GM12801 (cell line): ENCODE data around the gene DTNBP1.

ENCODE experiments used
- TF ChIP-seq, protein P1 (sequence below): IDR thresholded peaks from one replicate; pipeline ENCODE4 v1.5.1; 2011; ENCODE audit warnings: control low read depth; ENCODE audit not compliant: insufficient read length; ENCODE audit errors: extremely low read depth

Gene DTNBP1

DNA sequence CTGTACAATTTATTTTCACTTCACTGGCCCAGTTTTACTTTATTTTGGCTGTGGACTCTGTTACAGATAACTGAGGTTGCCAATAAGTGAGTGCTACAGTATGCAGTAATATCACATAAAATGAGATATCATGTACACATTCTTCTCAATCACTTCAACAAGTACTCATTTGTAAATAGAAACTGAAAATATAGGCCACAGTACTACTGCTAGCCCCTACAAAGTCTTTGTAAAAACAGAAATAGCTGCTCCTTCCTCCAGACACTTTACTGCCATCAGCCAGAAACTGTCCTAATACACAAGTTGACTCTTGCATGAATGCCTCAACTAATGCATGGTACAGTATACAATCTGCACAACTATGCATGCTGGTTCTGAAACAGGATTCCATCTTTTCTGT, 9.2 kb downstream of the DTNBP1 start:
- TF ChIP-seq, protein P1, sequence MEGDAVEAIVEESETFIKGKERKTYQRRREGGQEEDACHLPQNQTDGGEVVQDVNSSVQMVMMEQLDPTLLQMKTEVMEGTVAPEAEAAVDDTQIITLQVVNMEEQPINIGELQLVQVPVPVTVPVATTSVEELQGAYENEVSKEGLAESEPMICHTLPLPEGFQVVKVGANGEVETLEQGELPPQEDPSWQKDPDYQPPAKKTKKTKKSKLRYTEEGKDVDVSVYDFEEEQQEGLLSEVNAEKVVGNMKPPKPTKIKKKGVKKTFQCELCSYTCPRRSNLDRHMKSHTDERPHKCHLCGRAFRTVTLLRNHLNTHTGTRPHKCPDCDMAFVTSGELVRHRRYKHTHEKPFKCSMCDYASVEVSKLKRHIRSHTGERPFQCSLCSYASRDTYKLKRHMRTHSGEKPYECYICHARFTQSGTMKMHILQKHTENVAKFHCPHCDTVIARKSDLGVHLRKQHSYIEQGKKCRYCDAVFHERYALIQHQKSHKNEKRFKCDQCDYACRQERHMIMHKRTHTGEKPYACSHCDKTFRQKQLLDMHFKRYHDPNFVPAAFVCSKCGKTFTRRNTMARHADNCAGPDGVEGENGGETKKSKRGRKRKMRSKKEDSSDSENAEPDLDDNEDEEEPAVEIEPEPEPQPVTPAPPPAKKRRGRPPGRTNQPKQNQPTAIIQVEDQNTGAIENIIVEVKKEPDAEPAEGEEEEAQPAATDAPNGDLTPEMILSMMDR = no peak

DNA sequence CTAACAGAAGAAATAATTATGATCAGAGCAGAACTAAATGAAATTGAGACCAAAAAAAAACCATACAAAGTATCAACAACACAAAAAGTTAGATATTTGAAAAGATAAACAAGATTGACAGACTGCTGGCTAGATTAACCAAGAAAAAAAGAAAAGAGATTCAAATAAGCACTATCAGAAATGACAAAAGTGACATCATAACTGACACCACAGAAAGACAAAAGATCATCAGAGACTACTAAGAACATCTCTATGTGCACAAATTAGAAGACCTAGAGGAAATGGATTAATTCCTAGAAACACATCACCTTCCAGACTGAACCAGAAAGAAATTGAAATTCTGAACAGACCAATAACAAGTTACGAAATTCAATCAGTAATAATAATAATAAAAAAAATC, 17.9 kb downstream of the DTNBP1 start:
- TF ChIP-seq, protein P1 = no peak

DNA sequence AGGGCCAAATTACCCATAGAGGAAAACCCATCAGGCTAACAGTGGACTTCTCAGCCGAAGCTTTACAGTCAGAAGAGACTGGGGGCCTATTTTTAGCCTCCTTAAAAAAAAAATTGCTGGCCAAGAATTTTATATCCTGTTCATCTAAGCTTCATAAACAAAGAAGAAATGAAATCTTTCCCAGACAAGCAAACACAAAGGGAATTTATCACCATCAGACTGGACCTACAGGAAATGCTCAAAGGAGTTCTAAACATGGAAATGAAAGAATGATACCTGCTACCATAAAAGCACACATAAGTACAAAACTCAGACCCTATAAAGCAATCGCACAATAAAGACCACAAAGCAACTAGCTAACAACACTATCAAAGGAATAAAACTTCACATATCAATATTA, 19.3 kb downstream of the DTNBP1 start:
- TF ChIP-seq, protein P1 = no peak

DNA sequence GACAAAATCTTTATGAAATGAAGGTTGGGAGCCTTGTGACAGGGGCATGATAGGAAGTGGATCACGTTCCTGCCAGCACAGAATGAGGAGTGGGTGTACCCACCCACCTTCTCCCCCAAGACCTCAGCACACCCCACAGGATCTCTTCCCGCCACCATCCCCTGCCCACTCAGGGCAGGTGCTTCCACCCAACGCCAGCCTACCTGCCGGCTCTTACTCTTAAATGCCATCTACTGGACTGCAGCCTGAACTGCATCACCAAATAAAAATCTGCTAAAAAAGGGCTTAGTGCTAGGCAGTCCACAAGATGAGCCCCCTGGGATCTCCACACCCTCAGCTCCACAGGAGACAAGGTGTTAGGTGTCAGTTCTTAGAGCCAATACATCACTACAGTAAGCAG, 20.6 kb downstream of the DTNBP1 start:
- TF ChIP-seq, protein P1 = no peak

DNA sequence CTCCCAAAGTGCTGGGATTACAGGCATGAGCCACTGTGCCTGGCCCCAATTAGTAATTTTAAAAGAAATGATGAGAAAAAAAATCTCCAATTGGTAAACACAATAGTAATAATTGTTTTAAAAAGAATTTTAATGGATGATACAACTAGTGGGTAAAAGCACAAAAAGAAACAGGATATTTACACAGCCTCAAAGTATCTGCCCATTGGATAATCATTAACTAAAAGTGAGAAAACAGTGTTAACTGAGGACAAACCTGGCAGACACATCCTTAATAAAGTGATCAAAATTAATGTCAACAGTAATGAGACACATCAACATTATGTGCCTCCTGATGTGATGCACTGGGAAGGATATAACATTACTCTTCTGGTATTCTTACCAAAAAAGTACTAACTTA, 24.5 kb downstream of the DTNBP1 start:
- TF ChIP-seq, protein P1 = no peak

DNA sequence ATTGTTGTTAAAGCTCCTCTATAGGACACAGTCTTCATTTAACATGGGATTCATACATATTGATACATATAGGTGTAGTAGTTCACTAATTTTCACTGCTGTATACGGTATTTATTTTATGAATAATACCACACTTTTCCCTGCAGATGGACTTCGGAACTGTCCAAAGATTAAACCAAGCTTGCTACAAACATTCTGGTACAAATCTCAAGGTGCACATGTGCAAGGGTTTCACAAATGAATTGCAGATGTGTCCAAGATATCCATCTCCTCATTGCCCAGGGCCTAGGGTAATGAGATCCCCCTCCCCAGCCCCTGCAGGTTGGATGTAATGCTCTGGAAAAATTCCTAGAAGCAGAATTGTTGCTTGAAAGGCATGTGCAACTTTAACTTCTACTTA, 31.4 kb downstream of the DTNBP1 start:
- TF ChIP-seq, protein P1 = no peak

DNA sequence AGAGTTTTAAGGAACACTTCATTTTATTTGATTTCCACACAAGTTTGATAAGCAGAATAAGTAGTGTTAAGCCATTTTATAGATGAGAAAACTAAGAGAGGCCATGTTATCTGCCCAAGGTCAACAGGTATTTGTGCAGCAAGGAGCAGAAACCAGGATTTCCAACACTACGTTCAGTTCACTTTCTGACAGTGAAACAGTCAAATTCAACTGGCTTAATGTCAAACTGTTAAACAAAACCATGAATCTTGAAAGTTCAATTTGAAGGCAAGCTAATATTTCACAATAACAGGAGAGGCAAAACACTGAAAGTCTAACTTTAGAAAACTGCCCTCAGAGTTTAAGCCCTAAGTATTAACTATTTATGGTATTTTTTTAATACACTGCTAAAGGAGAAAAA, 32.6 kb downstream of the DTNBP1 start:
- TF ChIP-seq, protein P1 = no peak

DNA sequence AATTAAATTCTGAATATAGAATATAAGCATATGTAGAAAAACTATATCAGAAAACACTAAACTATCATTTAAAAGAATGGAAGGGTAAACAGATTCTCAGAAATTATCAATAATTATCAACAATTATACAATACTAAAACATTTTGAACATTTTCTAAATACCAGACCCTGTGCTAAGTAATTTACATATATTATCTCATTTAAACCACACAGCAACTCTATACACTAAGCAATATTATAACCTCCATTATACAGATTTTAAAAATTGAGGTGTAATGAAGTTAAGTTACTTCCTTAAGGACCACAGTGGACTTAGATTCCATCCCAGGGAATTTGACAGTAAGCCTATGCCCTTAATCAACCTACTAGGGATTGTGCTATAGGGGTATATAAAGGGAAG, 33.3 kb downstream of the DTNBP1 start:
- TF ChIP-seq, protein P1 = no peak
